COR-L47 (cell line): Measurements from ENCODE around the gene HS6ST3.
"Not testable (repeated sequence)": the region's sequence is repeated elsewhere in the genome, so short reads cannot be mapped to it uniquely, and the experiment has no call there.

ENCODE experiments used
- DNase-seq: peaks from one replicate; lab custom pipeline; 2025; lab: John Stamatoyannopoulos, UW

Gene HS6ST3

GRCh38 chr13:96091164-96092117 lies 1.5 kb downstream of the HS6ST3 start:
- DNase-seq = peak; percentile 15

GRCh38 chr13:96093296-96094006 lies 3.5 kb downstream of the HS6ST3 start:
- no peak for DNase-seq

- no peak for DNase-seq
Observed at GRCh38 chr13:96100457-96101220, 10.7 kb downstream of the HS6ST3 start.

- DNase-seq = no peak
Observed at GRCh38 chr13:96104516-96104915, 14.6 kb downstream of the HS6ST3 start.

- not testable (repeated sequence) for DNase-seq
Observed at GRCh38 chr13:96108072-96108471, 18.2 kb downstream of the HS6ST3 start.

- DNase-seq = no peak
Observed at GRCh38 chr13:96109125-96109524, 19.2 kb downstream of the HS6ST3 start.

- no peak for DNase-seq
Observed at GRCh38 chr13:96112936-96113335, 23.0 kb downstream of the HS6ST3 start.

- not testable (repeated sequence) for DNase-seq
Observed at GRCh38 chr13:96115368-96115767, 25.5 kb downstream of the HS6ST3 start.

GRCh38 chr13:96119921-96120320 lies 30.0 kb downstream of the HS6ST3 start:
- no peak for DNase-seq

- DNase-seq = no peak
Observed at GRCh38 chr13:96130818-96131340, 41.0 kb downstream of the HS6ST3 start.

GRCh38 chr13:96141032-96141431 lies 51.1 kb downstream of the HS6ST3 start:
- peak; percentile 22 for DNase-seq

GRCh38 chr13:96159725-96160124 lies 69.8 kb downstream of the HS6ST3 start:
- no peak for DNase-seq

GRCh38 chr13:96161141-96161540 lies 71.2 kb downstream of the HS6ST3 start:
- DNase-seq = no peak

- no peak for DNase-seq
Observed at GRCh38 chr13:96165840-96166239, 75.9 kb downstream of the HS6ST3 start.

GRCh38 chr13:96172066-96172465 lies 82.2 kb downstream of the HS6ST3 start:
- no peak for DNase-seq

GRCh38 chr13:96178759-96179158 lies 88.9 kb downstream of the HS6ST3 start:
- DNase-seq = no peak

GRCh38 chr13:96179309-96179708 lies 89.4 kb downstream of the HS6ST3 start:
- no peak for DNase-seq

- DNase-seq = no peak
Observed at GRCh38 chr13:96181911-96182310, 92.0 kb downstream of the HS6ST3 start.

- no peak for DNase-seq
Observed at GRCh38 chr13:96185818-96186217, 95.9 kb downstream of the HS6ST3 start.

GRCh38 chr13:96191367-96191766 lies 101.5 kb downstream of the HS6ST3 start:
- no peak for DNase-seq

GRCh38 chr13:96193728-96194310 lies 103.9 kb downstream of the HS6ST3 start:
- DNase-seq = no peak

GRCh38 chr13:96198038-96198437 lies 108.1 kb downstream of the HS6ST3 start:
- DNase-seq = no peak
